ENCODE measurements around the gene RHBDF1. TPM values are rescaled to one million over a fixed set of nuclear protein-coding genes. Genes with fewer than 3 reads are reported as not detected.

Gene RHBDF1
- total and polyA plus RNA-seq, 4 donors = 26.6 to 51.2 (median 29.9) TPM

DNA sequence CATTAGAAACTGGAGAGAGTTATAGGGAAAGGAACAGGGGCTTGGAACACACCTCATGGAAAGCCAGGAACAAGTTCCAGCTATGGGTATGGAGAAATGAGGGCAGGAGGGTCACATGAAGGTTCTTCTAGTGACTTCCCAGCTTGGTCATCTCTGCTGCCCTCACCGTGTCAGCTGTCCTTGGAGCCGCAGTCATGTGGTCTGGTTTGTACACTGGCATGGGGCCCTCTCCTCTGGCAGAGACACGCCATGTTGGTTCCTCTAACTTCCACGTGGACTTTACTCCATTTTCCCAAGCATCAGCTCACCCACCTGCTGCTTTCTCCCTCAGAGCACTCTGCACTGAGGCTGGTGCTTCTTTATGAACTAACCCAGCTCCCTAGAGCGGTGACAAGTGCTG is 31.9 kb upstream of the RHBDF1 start:
- WGBS, 2 donors = 85 to 86% methylated on average over 5 of the region's 5 CpGs
- peaks cover 4 to 14% (median 13%) of the 10 kb centered on the region in 4 donors for H3K36me3 ChIP-seq (ENCODE audit: control insufficient read depth in 4 of 4, insufficient read depth in 4 of 4, low read length in 4 of 4)

DNA sequence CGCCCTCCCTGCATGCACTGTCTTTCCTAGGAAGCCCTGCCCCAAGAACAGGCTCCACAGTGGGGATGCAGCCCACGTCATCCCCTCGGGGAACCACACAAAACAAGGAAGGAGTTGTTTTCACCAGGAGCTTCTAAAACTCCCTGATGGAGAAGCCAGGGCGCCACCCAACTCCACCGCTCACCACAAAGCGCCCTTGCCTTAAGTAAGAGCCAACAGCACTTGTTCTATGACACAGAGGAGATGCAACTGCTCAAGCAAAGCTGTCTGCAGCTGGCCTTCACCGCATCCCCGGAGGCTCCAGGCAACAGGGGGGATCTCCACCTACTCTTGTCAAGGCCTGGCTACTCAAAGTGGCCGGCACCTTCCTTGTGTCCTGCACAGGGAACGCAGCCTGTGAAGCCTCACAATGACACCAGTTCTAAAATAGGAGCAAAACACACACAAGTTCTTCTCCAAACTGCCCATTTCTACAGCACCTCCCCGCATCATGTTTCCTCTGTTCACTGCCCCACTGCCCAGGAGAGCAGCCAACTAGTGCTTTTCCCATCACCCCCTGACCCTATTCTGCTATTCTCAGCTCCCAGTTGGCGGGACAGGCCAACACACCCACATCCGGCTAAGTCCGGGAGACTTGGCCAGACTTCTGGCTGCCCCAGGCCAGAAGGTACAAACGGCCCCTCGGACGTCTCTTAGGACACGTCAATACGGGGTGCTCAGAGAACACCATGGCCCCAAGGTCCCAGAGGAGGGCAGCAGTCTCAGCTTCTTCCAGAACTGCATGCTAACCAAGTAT is 29.8 kb upstream of the RHBDF1 start:
- no peaks in the 10 kb centered on the region for H3K27me3 ChIP-seq (ENCODE audit: control insufficient read depth in 3 of 3, insufficient read depth in 3 of 3, low read length in 2 of 3)
- DNase-seq (peak in 2 of 3 donors; percentile 32 to 69), ATAC-seq (ENCODE audit: insufficient read depth, low FRiP score) (no peak)
- TF ChIP-seq, protein P1, sequence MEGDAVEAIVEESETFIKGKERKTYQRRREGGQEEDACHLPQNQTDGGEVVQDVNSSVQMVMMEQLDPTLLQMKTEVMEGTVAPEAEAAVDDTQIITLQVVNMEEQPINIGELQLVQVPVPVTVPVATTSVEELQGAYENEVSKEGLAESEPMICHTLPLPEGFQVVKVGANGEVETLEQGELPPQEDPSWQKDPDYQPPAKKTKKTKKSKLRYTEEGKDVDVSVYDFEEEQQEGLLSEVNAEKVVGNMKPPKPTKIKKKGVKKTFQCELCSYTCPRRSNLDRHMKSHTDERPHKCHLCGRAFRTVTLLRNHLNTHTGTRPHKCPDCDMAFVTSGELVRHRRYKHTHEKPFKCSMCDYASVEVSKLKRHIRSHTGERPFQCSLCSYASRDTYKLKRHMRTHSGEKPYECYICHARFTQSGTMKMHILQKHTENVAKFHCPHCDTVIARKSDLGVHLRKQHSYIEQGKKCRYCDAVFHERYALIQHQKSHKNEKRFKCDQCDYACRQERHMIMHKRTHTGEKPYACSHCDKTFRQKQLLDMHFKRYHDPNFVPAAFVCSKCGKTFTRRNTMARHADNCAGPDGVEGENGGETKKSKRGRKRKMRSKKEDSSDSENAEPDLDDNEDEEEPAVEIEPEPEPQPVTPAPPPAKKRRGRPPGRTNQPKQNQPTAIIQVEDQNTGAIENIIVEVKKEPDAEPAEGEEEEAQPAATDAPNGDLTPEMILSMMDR (IDR thresholded peaks at IDR 0.05; ENCODE audit: control extremely low read depth, extremely low read depth) = no peak
- no peak overlapping the region for H3K4me3 ChIP-seq
- 73 to 79% methylated on average over 19 of the region's 19 CpGs for WGBS, 2 donors
- peaks cover 0 to 18% (median 17%) of the 10 kb centered on the region in 4 donors for H3K36me3 ChIP-seq (ENCODE audit: control insufficient read depth in 4 of 4, insufficient read depth in 4 of 4, low read length in 4 of 4)
- no peaks in the 10 kb centered on the region for H3K9me3 ChIP-seq (ENCODE audit: control insufficient read depth in 4 of 4, insufficient read depth in 3 of 4, low read length in 3 of 4)
- peak overlapping the region in 1 of 2 donors; percentile 55 for H3K27ac ChIP-seq (ENCODE audit: low read depth in 1 of 2, low read length in 1 of 2)
- no peak overlapping the region for H3K9ac ChIP-seq (ENCODE audit: insufficient read depth in 1 of 2, low read length in 2 of 2)
- peaks cover 0 to 15% (median 2%) of the 10 kb centered on the region in 5 donors for H3K4me1 ChIP-seq (ENCODE audit: control insufficient read depth in 5 of 5, insufficient read depth in 5 of 5, low read length in 5 of 5)

More for the DNA sequence above, 31.9 kb upstream of the RHBDF1 start:
- TF ChIP-seq, protein P1 (IDR thresholded peaks at IDR 0.05; ENCODE audit: control extremely low read depth, extremely low read depth) = no peak
- H3K4me1 ChIP-seq (ENCODE audit: control insufficient read depth in 5 of 5, insufficient read depth in 5 of 5, low read length in 5 of 5) = peaks cover 0 to 15% (median 2%) of the 10 kb centered on the region in 5 donors
- no peak for ATAC-seq (ENCODE audit: insufficient read depth, low FRiP score)
- H3K9me3 ChIP-seq (ENCODE audit: control insufficient read depth in 4 of 4, insufficient read depth in 3 of 4, low read length in 3 of 4) = no peaks in the 10 kb centered on the region
- H3K27me3 ChIP-seq (ENCODE audit: control insufficient read depth in 3 of 3, insufficient read depth in 3 of 3, low read length in 2 of 3) = no peaks in the 10 kb centered on the region
- no peak overlapping the region for H3K9ac ChIP-seq (ENCODE audit: insufficient read depth in 1 of 2, low read length in 2 of 2)
- no peak for DNase-seq
- no peak overlapping the region for H3K4me3 ChIP-seq
- no peak overlapping the region for H3K27ac ChIP-seq (ENCODE audit: low read depth in 1 of 2, low read length in 1 of 2)

DNA sequence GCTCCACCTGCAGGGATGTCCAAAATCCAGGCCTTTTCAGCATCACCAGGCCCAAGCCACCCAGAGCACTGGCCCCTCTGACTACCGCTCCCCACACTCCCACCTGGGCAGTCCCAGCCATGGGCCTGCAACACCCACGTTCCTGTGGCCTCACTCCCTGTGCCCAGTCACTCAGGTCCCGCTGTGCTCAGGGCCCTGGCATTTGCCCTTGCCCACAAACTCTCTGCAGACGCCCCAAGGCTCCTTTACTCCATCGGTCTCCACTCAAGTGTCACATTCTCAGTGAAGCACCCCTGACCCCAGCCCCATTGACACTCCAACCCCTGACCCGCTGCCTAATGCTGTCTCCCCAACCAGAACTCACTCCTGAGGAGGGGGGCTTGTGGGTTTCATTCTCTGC is 29.2 kb upstream of the RHBDF1 start:
- Histone ChIP-seq H3K27ac (ENCODE audit: low read depth in 1 of 2, low read length in 1 of 2) (peak overlapping the region in 1 of 2 donors; percentile 33), H3K9ac (ENCODE audit: insufficient read depth in 1 of 2, low read length in 2 of 2) (no peak overlapping the region), H3K9me3 (ENCODE audit: control insufficient read depth in 4 of 4, insufficient read depth in 3 of 4, low read length in 3 of 4) (no peaks in the 10 kb centered on the region), H3K4me3 (no peak overlapping the region), H3K27me3 (ENCODE audit: control insufficient read depth in 3 of 3, insufficient read depth in 3 of 3, low read length in 2 of 3) (no peaks in the 10 kb centered on the region), H3K4me1 (ENCODE audit: control insufficient read depth in 5 of 5, insufficient read depth in 5 of 5, low read length in 5 of 5) (peaks cover 0 to 15% (median 2%) of the 10 kb centered on the region in 5 donors), H3K36me3 (ENCODE audit: control insufficient read depth in 4 of 4, insufficient read depth in 4 of 4, low read length in 4 of 4) (peaks cover 0 to 16% (median 15%) of the 10 kb centered on the region in 4 donors)
- ATAC-seq (ENCODE audit: insufficient read depth, low FRiP score) (no peak), DNase-seq (no peak)
- TF ChIP-seq, protein P1 (IDR thresholded peaks at IDR 0.05; ENCODE audit: control extremely low read depth, extremely low read depth) = no peak
- 85 to 96% methylated on average over 6 of the region's 6 CpGs for WGBS, 2 donors

Data from lung (tissue), 12 donors.